WTC11 (cell line): ENCODE results near the gene ZCCHC10. TPM values are rescaled to one million over a fixed set of nuclear protein-coding genes. Genes with fewer than 3 reads are reported as not detected.

Experiments used
- ATAC-seq: fragments of 200-7000 bp; cut with Tn5 transposase; 2 replicates; pipeline ENCODE4 v1.10.0; 2021; ENCODE audit warnings: mild to moderate bottlenecking, moderate library complexity
- CTCF ChIA-PET: fragments of 300-600 bp; sonication (Branson Sonifier 250); formaldehyde crosslinking; loops from one replicate; lab custom pipeline; 2021; ENCODE audit warnings: antibody characterized with exemption; lab: Charles Lee
- POLR2A ChIA-PET: fragments of 350-600 bp; sonication (Branson Sonifier 250); formaldehyde crosslinking; loops from one replicate; lab custom pipeline; 2021; ENCODE audit warnings: antibody characterized with exemption; lab: Charles Lee
- DNase-seq: peaks from one replicate; pipeline ENCODE4 v3.0.0; 2021; ENCODE audit warnings: low spot score
- H3K27ac Mint-ChIP-seq: 2 replicates; pipeline ENCODE4 v1.8.0; 2021; ENCODE audit warnings: mixed read lengths
- H3K27me3 Mint-ChIP-seq: 2 replicates; pipeline ENCODE4 v1.8.0; 2021; ENCODE audit warnings: low read depth, mild to moderate bottlenecking, moderate library complexity, mixed read lengths
- H3K36me3 Mint-ChIP-seq: 2 replicates; pipeline ENCODE4 v1.8.0; 2021; ENCODE audit warnings: mixed read lengths
- H3K4me1 Mint-ChIP-seq: 2 replicates; pipeline ENCODE4 v1.8.0; 2022; ENCODE audit warnings: mixed read lengths
- H3K4me3 Mint-ChIP-seq: 2 replicates; pipeline ENCODE4 v1.8.0; 2021; ENCODE audit warnings: mild to moderate bottlenecking, moderate library complexity, mixed read lengths
- H3K9me3 Mint-ChIP-seq: 2 replicates; pipeline ENCODE4 v1.8.0; 2021; ENCODE audit warnings: mixed read lengths
- ELF4 ChIP-seq: sonication (generic); formaldehyde crosslinking; IDR thresholded peaks from 2 replicates; pipeline ENCODE4 v1.8.1; 2022; ENCODE audit warnings: low read depth, mild to moderate bottlenecking, moderate library complexity, missing genetic modification reagents
- FOXK1 ChIP-seq: sonication (generic); formaldehyde crosslinking; IDR thresholded peaks from 2 replicates; pipeline ENCODE4 v1.8.0; 2022; ENCODE audit warnings: mild to moderate bottlenecking, moderate library complexity, missing genetic modification reagents
- HMGA2 ChIP-seq: fragments of 250-450 bp; sonication (Bioruptor Pico); IDR thresholded peaks from 2 replicates; pipeline ENCODE4 v1.4.0; 2021; ENCODE audit warnings: mild to moderate bottlenecking, moderate library complexity
- NFYB ChIP-seq: sonication (generic); formaldehyde crosslinking; conservative IDR thresholded peaks from 2 replicates; pipeline ENCODE4 v1.8.0; 2022; ENCODE audit warnings: low read depth, missing genetic modification reagents
- OVOL2 ChIP-seq: fragments of 250-450 bp; sonication (Bioruptor Pico); IDR thresholded peaks from 2 replicates; pipeline ENCODE4 v1.9.0; 2021; ENCODE audit warnings: mild to moderate bottlenecking, borderline replicate concordance
- ZNF121 ChIP-seq: sonication (generic); formaldehyde crosslinking; IDR thresholded peaks from 2 replicates; pipeline ENCODE4 v1.8.0; 2023; ENCODE audit warnings: missing genetic modification reagents
- ZNF416 ChIP-seq: fragments of 250-450 bp; sonication (Bioruptor Pico); IDR thresholded peaks from 2 replicates; pipeline ENCODE4 v1.9.0; 2021; ENCODE audit warnings: mild to moderate bottlenecking, inconsistent platforms
- total RNA-seq: library from RNA; stranded (reverse); gene quantifications from 3 replicates; pipeline ENCODE4 v1.2.3, GENCODE V29; 2021
- TF ChIP-seq, protein P1 (sequence below): sonication (generic); formaldehyde crosslinking; IDR thresholded peaks from 2 replicates; pipeline ENCODE4 v1.8.1; 2022; ENCODE audit warnings: mild to moderate bottlenecking, missing genetic modification reagents, moderate library complexity, borderline replicate concordance
- TF ChIP-seq, protein P2 (sequence below): fragments of 250-450 bp; sonication (Bioruptor Pico); IDR thresholded peaks from 2 replicates; pipeline ENCODE4 v1.9.0; 2021; ENCODE audit warnings: mild to moderate bottlenecking
- TF ChIP-seq, protein P3 (sequence below): sonication (generic); formaldehyde crosslinking; IDR thresholded peaks from 2 replicates; pipeline ENCODE4 v1.8.1; 2023; ENCODE audit warnings: mild to moderate bottlenecking, missing genetic modification reagents
- TF ChIP-seq, protein P4 (sequence below): sonication (generic); formaldehyde crosslinking; conservative IDR thresholded peaks from 2 replicates; pipeline ENCODE4 v1.8.1; 2022; ENCODE audit warnings: mild to moderate bottlenecking, missing genetic modification reagents
- TF ChIP-seq, protein P5 (sequence below): fragments of 250-450 bp; sonication (Bioruptor Pico); conservative IDR thresholded peaks from 2 replicates; pipeline ENCODE4 v1.9.0; 2021; ENCODE audit warnings: mild to moderate bottlenecking
- TF ChIP-seq, protein P6 (sequence below): sonication (generic); formaldehyde crosslinking; IDR thresholded peaks from 2 replicates; pipeline ENCODE4 v1.8.0; 2022; ENCODE audit warnings: mild to moderate bottlenecking, missing genetic modification reagents
- TF ChIP-seq, protein P7 (sequence below): sonication (generic); formaldehyde crosslinking; IDR thresholded peaks from 2 replicates; pipeline ENCODE4 v1.8.0; 2022; ENCODE audit warnings: mild to moderate bottlenecking, missing genetic modification reagents

The ZCCHC10 gene
- total RNA-seq, 1 experiment from 2014 or later: 22.9 TPM

DNA sequence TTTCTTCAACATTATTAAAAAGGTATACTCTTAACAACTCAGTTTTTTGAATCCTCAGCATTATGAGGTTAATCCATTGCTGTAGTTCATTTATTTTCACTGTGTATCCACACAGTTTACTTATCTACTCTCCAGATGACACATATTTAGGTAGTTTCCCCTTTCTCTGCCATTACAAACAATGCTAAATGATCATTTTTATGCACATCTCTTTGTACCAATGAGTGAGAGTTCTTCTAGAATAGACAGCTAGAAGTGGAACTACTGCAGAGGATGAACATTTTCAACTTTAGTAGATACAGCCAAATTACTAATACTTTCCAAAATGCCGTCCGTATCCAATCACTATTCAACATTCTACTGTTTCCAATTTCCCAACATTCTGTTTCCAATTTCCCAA lies 74.5 kb downstream of the ZCCHC10 start (continued):
- TF ChIP-seq, protein P1, sequence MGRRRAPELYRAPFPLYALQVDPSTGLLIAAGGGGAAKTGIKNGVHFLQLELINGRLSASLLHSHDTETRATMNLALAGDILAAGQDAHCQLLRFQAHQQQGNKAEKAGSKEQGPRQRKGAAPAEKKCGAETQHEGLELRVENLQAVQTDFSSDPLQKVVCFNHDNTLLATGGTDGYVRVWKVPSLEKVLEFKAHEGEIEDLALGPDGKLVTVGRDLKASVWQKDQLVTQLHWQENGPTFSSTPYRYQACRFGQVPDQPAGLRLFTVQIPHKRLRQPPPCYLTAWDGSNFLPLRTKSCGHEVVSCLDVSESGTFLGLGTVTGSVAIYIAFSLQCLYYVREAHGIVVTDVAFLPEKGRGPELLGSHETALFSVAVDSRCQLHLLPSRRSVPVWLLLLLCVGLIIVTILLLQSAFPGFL (CRISPR knock-in tag): no peak
- TF ChIP-seq, protein P2, sequence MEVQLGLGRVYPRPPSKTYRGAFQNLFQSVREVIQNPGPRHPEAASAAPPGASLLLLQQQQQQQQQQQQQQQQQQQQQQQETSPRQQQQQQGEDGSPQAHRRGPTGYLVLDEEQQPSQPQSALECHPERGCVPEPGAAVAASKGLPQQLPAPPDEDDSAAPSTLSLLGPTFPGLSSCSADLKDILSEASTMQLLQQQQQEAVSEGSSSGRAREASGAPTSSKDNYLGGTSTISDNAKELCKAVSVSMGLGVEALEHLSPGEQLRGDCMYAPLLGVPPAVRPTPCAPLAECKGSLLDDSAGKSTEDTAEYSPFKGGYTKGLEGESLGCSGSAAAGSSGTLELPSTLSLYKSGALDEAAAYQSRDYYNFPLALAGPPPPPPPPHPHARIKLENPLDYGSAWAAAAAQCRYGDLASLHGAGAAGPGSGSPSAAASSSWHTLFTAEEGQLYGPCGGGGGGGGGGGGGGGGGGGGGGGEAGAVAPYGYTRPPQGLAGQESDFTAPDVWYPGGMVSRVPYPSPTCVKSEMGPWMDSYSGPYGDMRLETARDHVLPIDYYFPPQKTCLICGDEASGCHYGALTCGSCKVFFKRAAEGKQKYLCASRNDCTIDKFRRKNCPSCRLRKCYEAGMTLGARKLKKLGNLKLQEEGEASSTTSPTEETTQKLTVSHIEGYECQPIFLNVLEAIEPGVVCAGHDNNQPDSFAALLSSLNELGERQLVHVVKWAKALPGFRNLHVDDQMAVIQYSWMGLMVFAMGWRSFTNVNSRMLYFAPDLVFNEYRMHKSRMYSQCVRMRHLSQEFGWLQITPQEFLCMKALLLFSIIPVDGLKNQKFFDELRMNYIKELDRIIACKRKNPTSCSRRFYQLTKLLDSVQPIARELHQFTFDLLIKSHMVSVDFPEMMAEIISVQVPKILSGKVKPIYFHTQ (CRISPR knock-in tag): no peak

DNA sequence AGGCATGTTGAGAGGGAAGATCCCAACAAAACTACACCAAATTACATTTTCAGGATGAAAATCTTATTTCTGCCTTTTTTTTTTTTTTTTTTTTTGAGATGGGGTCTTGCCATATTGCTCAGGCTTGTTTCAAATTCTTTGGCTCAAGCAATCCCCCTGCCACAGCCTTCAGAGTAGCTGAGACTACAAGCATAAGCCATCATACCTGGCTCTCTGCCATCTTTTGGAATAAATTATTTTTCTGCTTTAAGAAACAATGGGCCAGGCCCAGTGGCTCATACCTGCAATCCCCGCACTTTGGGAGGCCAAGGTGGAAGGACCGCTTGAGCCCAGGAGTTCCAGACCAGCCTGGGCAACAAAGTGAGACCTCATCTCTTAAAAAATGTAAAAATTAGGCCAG lies 77.2 kb downstream of the ZCCHC10 start:
- ChIA-PET CTCF (no interaction called here), POLR2A (no interaction called here)
- DNase-seq (no peak), ATAC-seq (no peak)
- no peaks in the 10 kb centered on the region for H3K9me3 Mint-ChIP-seq
- H3K4me3 Mint-ChIP-seq: no peak overlapping the region; the same call in 1 of the 2 replicates
- H3K4me1 Mint-ChIP-seq: peaks cover 12% of the 10 kb centered on the region
- no peak for TF ChIP-seq ZNF121
- H3K27ac Mint-ChIP-seq: peak overlapping the region; percentile 84
- no peaks in the 10 kb centered on the region for H3K27me3 Mint-ChIP-seq
- peaks cover 7% of the 10 kb centered on the region for H3K36me3 Mint-ChIP-seq

DNA sequence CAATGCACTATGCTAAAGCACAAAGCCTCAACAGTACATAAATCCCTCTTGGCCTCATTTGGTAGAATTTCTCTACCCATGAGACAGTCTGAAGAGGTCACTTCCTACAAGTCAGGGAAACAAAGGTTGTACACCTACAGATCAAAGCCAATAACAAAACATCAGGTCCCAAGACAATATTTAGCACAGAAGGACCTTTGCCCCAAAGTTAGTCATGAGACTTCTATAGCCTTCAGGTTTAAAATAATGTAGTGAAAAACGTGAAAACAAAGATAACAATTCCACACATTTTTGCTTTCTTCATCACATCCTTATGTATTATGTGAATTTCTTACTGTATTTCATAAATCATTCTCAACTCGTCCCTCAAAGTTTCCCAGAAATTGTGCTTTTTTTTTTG lies 78.7 kb downstream of the ZCCHC10 start:
- ChIA-PET POLR2A (no interaction called here), CTCF (no interaction called here)
- H3K4me3 Mint-ChIP-seq: no peak overlapping the region
- no peaks in the 10 kb centered on the region for H3K27me3 Mint-ChIP-seq
- H3K4me1 Mint-ChIP-seq: peaks cover 4% of the 10 kb centered on the region
- DNase-seq: no peak
- no peak for ATAC-seq
- no peak overlapping the region; the same call in 1 of the 2 replicates for H3K27ac Mint-ChIP-seq
- TF ChIP-seq ELF4 (CRISPR knock-in tag) (no peak), FOXK1 (CRISPR knock-in tag) (no peak), NFYB (CRISPR knock-in tag) (no peak), OVOL2 (CRISPR knock-in tag) (no peak), HMGA2 (CRISPR knock-in tag) (no peak), ZNF416 (CRISPR knock-in tag) (no peak)
- TF ChIP-seq, protein P3, sequence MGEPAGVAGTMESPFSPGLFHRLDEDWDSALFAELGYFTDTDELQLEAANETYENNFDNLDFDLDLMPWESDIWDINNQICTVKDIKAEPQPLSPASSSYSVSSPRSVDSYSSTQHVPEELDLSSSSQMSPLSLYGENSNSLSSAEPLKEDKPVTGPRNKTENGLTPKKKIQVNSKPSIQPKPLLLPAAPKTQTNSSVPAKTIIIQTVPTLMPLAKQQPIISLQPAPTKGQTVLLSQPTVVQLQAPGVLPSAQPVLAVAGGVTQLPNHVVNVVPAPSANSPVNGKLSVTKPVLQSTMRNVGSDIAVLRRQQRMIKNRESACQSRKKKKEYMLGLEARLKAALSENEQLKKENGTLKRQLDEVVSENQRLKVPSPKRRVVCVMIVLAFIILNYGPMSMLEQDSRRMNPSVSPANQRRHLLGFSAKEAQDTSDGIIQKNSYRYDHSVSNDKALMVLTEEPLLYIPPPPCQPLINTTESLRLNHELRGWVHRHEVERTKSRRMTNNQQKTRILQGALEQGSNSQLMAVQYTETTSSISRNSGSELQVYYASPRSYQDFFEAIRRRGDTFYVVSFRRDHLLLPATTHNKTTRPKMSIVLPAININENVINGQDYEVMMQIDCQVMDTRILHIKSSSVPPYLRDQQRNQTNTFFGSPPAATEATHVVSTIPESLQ (CRISPR knock-in tag): no peak
- TF ChIP-seq, protein P4, sequence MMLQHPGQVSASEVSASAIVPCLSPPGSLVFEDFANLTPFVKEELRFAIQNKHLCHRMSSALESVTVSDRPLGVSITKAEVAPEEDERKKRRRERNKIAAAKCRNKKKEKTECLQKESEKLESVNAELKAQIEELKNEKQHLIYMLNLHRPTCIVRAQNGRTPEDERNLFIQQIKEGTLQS: no peak
- TF ChIP-seq, protein P5, sequence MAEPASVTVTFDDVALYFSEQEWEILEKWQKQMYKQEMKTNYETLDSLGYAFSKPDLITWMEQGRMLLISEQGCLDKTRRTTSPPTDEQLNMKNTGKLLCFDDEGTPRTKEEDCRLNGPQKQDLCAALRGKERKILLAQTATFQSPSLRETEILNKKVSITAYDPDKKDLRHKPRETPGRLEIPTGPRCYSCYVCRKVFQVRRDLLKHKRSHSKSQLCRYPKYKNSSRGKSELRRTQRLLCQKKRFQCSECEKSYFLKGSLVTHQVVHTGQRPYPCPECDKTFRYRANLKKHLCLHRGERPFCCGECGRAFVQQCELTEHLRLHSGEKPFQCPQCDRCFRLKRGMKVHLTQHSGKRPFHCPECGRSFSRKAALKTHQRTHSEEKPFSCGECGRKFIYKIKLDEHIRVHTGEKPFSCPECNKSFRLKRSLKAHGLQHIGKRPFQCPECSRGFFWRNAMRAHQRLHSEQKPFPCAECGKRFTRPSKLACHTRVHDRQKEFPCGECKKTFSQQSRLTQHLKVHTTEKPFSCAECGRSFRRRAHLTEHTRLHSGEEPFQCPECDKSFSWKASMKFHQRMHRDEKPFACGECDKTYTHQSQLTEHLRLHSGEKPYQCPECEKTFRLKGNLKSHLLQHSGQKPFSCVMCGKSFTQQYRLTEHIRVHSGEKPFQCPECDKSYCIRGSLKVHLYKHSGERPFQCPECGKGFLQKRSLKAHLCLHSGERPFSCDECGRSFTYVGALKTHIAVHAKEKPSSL (CRISPR knock-in tag): no peak
- TF ChIP-seq, protein P6, sequence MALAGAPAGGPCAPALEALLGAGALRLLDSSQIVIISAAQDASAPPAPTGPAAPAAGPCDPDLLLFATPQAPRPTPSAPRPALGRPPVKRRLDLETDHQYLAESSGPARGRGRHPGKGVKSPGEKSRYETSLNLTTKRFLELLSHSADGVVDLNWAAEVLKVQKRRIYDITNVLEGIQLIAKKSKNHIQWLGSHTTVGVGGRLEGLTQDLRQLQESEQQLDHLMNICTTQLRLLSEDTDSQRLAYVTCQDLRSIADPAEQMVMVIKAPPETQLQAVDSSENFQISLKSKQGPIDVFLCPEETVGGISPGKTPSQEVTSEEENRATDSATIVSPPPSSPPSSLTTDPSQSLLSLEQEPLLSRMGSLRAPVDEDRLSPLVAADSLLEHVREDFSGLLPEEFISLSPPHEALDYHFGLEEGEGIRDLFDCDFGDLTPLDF: no peak
- TF ChIP-seq, protein P7, sequence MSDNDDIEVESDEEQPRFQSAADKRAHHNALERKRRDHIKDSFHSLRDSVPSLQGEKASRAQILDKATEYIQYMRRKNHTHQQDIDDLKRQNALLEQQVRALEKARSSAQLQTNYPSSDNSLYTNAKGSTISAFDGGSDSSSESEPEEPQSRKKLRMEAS (CRISPR knock-in tag): no peak
- no peaks in the 10 kb centered on the region for H3K9me3 Mint-ChIP-seq
- H3K36me3 Mint-ChIP-seq: peaks cover 5% of the 10 kb centered on the region

Other genes with a start within 250 kb of the ZCCHC10 start
- gene SEPTIN8, start 249.3 kb downstream of the ZCCHC10 start, total RNA-seq: 35.8 to 43.3 TPM (median 38.1 TPM) in 3 replicates
- gene SOWAHA, start 213.2 kb downstream of the ZCCHC10 start, total RNA-seq: 0.11 to 0.25 TPM (median 0.16 TPM) in 3 replicates
- 7.9 to 8.1 TPM (median 8.0 TPM) in 3 replicates for gene SHROOM1, start 195.9 kb downstream of the ZCCHC10 start, total RNA-seq
- gene GDF9, start 160.1 kb downstream of the ZCCHC10 start, total RNA-seq: 0.34 to 0.42 TPM (median 0.37 TPM) in 3 replicates
- gene UQCRQ, start 159.9 kb downstream of the ZCCHC10 start, total RNA-seq: 244 to 256 TPM (median 244 TPM) in 3 replicates
- 1.9 to 2.4 TPM (median 2.0 TPM) in 3 replicates for gene LEAP2, start 152.9 kb downstream of the ZCCHC10 start, total RNA-seq
- 53.2 to 58.1 TPM (median 55.3 TPM) in 3 replicates for gene AFF4, start 62.9 kb downstream of the ZCCHC10 start, total RNA-seq
- gene HSPA4, start 25.5 kb upstream of the ZCCHC10 start, total RNA-seq: 316 to 363 TPM (median 335 TPM) in 3 replicates